Lower lobe of right lung (tissue), 2 donors: ENCODE measurements around the gene USP15. TPM values are rescaled to one million over a fixed set of nuclear protein-coding genes. Genes with fewer than 3 reads are reported as not detected.
"Not testable (repeated sequence)": the region's sequence is repeated elsewhere in the genome, so short reads cannot be mapped to it uniquely, and the experiment has no call there.

Source experiments
- ATAC-seq, 2 donors: fragments of 200-7000 bp; cut with Tn5 transposase; one replicate each; pipeline ENCODE4 v1.9.1; 2020 to 2022; ENCODE audit warnings: mild to moderate bottlenecking in 2 of 2, moderate library complexity in 2 of 2
- DNase-seq: peaks from one replicate; pipeline ENCODE4 v3.0.0-alpha.2; 2020
- H3K27ac ChIP-seq: fragments of 200-600 bp; one replicate; pipeline ENCODE4 v1.8.0; 2022
- H3K27me3 ChIP-seq: fragments of 200-600 bp; one replicate; pipeline ENCODE4 v1.8.0; 2022; ENCODE audit warnings: low read depth
- H3K36me3 ChIP-seq: fragments of 200-600 bp; one replicate; pipeline ENCODE4 v1.8.0; 2022; ENCODE audit warnings: mild to moderate bottlenecking
- H3K4me1 ChIP-seq: fragments of 200-600 bp; one replicate; pipeline ENCODE4 v1.8.0; 2022
- H3K4me3 ChIP-seq: fragments of 200-600 bp; one replicate; pipeline ENCODE4 v1.8.0; 2022; ENCODE audit warnings: mild to moderate bottlenecking
- H3K9me3 ChIP-seq: fragments of 200-600 bp; one replicate; pipeline ENCODE4 v1.8.0; 2022
- intact Hi-C: fragments of 100-400 bp; cut with DNase I; formaldehyde crosslinking; loops from one replicate; pipeline ENCODE4 v1.11.0; 2022
- total RNA-seq: library from RNA; stranded (reverse); fragmentation: NEBNext Ultra II Directional; extraction: Animal tissue kit (Norgen Biotek cat#: 25700); gene quantifications from one replicate; pipeline ENCODE4 v1.2.1, GENCODE V29; 2021
- TF ChIP-seq, protein P1 (sequence below): fragments of 200-600 bp; IDR thresholded peaks from one replicate; pipeline ENCODE4 v1.8.0; 2022; ENCODE audit warnings: antibody characterized with exemption, mild to moderate bottlenecking
- donor health status: DM: no; HTN: yes; CAD: no; lungs with severe emphysema.

Gene USP15
- total RNA-seq, 1 donor from 2014 or later, result 91.9 TPM

DNA sequence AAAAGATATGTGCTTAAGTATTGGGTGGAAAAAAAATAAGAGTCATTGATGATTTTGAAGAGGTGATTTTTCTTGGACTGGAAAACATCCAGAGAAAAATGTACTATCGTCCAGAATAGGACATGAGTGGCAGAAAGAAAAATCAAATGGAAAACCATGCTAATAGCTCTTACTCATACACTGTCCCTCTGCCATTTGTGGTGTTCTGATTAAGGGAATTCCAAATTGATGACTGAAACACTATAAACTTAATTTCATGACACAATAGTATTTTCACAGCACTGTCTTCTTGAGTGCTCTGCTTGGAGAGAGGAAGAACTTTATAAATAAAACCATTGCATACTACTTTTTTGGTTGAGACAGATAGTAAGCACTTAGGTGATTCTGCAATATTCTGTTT, 72.4 kb downstream of the USP15 start:
- Histone ChIP-seq H3K27ac (no peak overlapping the region), H3K4me3 (no peak overlapping the region), H3K4me1 (no peaks in the 10 kb centered on the region), H3K36me3 (peaks cover 6% of the 10 kb centered on the region), H3K9me3 (no peaks in the 10 kb centered on the region), H3K27me3 (no peaks in the 10 kb centered on the region)
- ATAC-seq, result no peak
- no peak for DNase-seq
- TF ChIP-seq, protein P1, sequence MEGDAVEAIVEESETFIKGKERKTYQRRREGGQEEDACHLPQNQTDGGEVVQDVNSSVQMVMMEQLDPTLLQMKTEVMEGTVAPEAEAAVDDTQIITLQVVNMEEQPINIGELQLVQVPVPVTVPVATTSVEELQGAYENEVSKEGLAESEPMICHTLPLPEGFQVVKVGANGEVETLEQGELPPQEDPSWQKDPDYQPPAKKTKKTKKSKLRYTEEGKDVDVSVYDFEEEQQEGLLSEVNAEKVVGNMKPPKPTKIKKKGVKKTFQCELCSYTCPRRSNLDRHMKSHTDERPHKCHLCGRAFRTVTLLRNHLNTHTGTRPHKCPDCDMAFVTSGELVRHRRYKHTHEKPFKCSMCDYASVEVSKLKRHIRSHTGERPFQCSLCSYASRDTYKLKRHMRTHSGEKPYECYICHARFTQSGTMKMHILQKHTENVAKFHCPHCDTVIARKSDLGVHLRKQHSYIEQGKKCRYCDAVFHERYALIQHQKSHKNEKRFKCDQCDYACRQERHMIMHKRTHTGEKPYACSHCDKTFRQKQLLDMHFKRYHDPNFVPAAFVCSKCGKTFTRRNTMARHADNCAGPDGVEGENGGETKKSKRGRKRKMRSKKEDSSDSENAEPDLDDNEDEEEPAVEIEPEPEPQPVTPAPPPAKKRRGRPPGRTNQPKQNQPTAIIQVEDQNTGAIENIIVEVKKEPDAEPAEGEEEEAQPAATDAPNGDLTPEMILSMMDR, result no peak
- intact Hi-C loops, result no loop called here

DNA sequence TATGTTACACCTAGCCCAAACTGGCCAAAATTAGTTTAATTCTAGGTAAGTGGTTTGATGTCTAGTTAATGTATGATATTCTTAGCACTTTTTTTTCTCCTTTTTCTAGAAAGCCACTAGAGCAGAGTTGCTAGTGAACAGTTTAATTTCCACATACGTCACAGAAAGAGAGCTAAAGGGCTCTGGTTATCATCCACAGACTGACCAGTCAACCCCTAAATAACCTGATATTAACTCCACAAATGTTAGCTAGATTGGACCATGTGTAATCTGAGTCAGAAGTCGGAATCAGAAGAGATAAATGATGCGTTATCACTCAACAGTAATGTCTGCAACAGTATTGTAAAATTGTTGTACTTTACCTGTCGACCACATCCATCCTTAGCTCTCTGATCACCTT, 74.9 kb downstream of the USP15 start:
- no peak overlapping the region for H3K4me3 ChIP-seq
- peaks cover 10% of the 10 kb centered on the region for H3K9me3 ChIP-seq
- H3K4me1 ChIP-seq, result no peaks in the 10 kb centered on the region
- H3K36me3 ChIP-seq, result peaks cover 6% of the 10 kb centered on the region
- H3K27ac ChIP-seq, result no peak overlapping the region
- intact Hi-C loops, result no loop called here
- ATAC-seq (no peak), DNase-seq (no peak)
- H3K27me3 ChIP-seq, result no peaks in the 10 kb centered on the region
- TF ChIP-seq, protein P1, result no peak

DNA sequence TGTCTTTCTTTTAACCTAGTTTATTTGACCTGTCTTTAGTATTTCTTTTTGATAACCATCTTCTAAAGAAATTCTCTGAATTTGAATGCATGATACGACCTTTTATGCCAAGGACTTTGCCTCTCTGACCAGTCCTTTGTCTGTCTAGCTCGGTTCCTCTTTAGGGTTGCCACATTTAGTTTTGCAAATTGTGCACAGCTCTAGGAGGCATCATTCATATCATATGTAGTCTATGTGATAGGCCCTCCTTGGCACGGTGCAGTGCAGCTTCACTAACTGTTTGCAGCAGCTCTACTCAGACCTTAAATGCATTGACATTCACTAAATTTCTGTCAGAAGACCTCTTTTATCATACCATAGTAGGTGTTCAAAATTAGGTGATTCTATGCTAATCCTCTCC, 75.6 kb downstream of the USP15 start:
- H3K27ac ChIP-seq, result no peak overlapping the region
- H3K9me3 ChIP-seq, result peaks cover 10% of the 10 kb centered on the region
- ATAC-seq, result peak; percentile 57 to 66
- TF ChIP-seq, protein P1, result no peak
- H3K36me3 ChIP-seq, result peaks cover 6% of the 10 kb centered on the region
- no peak overlapping the region for H3K4me3 ChIP-seq
- intact Hi-C loops, result no loop called here
- no peak for DNase-seq
- H3K27me3 ChIP-seq, result no peaks in the 10 kb centered on the region
- no peaks in the 10 kb centered on the region for H3K4me1 ChIP-seq

DNA sequence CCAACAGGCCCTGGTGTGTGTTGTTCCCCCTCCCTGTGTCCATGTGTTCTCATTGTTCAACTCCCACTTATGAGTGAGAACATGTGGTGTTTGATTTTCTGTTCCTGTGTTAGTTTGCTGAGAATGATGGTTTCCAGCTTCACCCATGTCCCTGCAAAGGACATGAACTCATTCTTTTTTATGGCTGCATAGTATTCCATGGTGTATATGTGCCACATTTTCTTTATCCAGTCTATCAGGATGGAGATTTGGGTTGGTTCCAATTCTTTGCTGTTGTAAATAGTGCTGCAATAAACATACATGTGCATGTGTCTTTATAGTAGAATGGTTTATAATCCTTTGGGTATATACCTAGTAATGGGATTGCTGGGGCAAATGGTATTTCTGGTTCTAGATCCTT, 77.4 kb downstream of the USP15 start:
- H3K27ac ChIP-seq, H3K4me1 ChIP-seq, intact Hi-C loops, H3K4me3 ChIP-seq, ATAC-seq, H3K36me3 ChIP-seq, DNase-seq, H3K9me3 ChIP-seq, H3K27me3 ChIP-seq: not testable (repeated sequence)

DNA sequence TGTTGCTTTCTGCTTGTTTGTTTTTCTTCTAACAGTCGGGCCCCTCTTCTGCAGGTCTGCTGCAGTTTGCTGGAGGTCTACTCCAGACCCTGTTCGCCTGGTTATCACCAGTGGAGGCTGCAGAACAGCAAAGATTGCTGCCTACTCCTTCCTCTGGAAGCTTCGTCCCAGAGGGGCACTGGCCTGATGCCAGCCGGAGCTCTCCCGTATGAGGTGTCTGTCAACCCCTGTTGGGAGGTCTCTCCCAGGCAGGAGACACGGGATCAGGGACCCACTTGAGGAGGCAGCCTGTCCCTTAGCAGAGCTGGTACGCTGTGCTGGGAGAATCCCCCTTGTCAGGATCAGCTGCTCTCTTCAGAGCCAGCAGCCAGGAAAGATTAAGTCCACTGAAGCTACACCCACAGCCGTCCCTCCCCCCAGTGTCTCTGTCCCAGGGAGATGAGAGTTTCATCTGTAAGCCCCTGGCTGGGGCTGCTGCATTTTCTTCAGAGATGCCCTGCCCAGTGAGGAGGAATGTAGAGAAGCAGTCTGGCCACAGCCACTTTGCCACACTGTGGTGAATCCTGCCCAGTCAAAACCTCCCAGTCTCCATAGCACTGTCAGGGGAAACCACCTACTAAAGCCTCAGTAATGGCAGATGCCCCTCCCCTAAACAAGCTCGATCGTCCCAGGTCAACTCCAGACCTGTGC, 82.6 kb downstream of the USP15 start:
- peaks cover 19% of the 10 kb centered on the region for H3K36me3 ChIP-seq
- ATAC-seq, DNase-seq, H3K27ac ChIP-seq, H3K27me3 ChIP-seq, H3K4me3 ChIP-seq, intact Hi-C loops, H3K4me1 ChIP-seq, H3K9me3 ChIP-seq: not testable (repeated sequence)

DNA sequence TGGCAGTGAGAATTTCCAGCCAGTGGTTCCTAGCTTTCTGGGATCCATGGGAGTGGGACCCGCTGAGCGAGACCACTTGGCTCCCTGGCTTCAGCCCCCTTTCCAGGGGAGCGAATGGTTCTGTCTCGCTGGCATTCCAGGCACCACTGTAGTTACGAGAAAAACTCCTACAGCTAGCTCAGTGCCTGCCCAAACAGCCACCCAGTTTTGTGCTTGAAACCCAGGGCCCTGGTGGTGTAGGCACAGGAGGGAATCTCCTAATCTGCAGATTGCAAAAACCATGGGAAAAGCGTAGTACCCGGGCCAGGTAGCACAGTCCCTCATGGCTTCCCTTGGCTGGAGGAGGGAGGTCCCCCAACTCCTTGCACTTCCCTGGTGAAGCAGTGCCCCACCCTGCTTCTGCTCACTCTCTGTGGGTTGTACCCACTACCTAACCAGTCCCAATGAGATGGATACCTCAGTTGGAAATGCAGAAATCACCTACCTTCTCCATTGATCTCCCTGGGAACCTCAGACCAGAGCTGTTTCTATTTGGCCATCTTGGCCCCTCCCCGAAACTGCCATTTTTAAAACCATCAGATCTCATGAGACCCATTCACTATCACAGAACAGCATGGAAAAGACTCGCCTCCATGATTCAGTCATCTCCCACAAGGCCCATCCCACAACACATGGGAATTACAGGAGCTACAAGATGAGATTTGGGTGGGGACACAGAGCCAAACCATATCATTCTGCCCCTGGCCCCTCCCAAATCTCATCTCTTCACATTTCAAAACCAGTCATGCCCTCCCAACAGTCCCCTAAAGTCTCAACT, 83.3 kb downstream of the USP15 start:
- DNase-seq, ATAC-seq, H3K9me3 ChIP-seq, H3K4me1 ChIP-seq, H3K4me3 ChIP-seq, H3K27ac ChIP-seq, intact Hi-C loops, H3K27me3 ChIP-seq: not testable (repeated sequence)
- peaks cover 19% of the 10 kb centered on the region for H3K36me3 ChIP-seq

DNA sequence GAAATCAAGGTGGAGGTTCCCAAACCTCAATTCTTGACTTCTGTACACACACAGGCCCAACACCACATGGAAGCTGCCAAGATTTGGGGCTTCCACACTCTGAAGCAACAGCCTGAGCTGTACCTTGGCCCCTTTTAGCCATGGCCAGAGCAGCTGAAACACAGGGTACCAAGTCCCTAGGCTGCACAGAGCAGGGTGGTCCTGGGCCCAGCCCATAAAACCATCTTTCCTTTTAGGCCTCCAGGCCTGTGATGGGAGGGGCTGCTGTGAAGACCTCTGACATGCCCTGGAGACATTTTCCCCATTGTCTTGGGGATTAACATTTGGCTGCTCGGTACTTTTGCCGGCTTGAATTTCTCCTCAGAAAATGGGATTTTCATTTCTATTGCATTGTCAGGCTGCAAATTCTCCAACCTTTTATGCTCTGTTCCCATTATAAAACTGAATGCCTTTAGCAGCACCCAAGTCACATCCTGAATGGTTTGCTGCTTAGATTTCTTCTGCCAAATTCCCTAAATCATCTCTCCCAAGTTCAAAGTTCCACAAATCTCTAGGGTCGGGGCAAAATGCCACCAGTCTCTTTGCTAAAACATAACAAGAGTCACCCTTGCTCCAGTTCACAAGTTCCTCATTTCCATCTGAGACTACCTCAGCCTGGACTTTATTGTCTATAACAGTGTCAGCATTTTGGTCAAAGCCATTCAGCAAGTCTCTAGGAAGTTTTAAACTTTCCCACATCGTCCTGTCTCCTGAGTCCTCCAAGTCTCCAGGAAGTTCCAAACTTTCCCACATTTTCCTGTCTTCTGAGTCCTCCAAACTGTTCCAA, 84.7 kb downstream of the USP15 start:
- peaks cover 19% of the 10 kb centered on the region for H3K36me3 ChIP-seq
- H3K9me3 ChIP-seq, H3K27ac ChIP-seq, intact Hi-C loops, H3K27me3 ChIP-seq, DNase-seq, ATAC-seq, H3K4me3 ChIP-seq, H3K4me1 ChIP-seq: not testable (repeated sequence)
